ENCODE measurements around the gene MRPS7. TPM values are rescaled to one million over a fixed set of nuclear protein-coding genes. Genes with fewer than 3 reads are reported as not detected.

Gene MRPS7
- total and polyA plus RNA-seq, 9 donors, result 19.6 to 46.4 (median 34.3) TPM

DNA sequence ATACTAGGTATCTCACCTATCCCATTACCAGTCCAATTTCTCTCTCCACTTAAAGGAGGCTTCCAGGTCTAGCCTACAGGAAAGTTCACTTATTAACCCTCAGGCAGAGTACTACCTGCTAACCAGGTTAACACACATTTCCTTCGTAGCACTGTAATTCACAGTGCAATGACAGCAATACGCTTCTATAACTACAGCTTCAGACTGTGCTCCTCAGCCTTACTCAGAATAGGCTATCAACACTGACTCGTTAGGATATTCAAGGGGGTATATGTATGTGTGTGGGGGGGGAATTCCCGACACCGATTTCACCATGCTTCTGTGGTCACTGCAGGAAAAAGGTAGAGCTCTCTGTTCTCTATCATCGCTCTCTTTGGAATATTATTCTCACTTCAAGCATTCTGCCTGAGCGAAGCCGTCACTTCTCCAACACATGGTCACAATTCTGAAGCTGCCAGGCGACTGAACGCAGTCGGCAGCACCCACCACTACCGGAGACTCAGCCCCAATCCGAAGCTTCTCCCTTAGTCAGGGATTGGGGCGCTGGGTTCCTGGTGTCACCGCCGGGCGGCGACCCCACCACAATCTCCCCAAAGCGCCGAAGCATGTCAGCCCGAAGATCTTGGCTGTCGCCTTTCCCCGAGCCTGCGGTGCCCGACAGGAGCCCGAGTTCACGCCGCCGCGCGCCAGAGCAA is 891 bp upstream of the MRPS7 start:
- H3K27ac ChIP-seq, result peak overlapping the region; percentile 94 to 98
- no peaks in the 10 kb centered on the region for H3K36me3 ChIP-seq
- WGBS, 3 donors, result 1 to 3% (median 1%) methylated on average over 25 to 31 of the region's 31 CpGs
- intact Hi-C loops (cut with DNase I), result no loop called here
- peak overlapping the region; percentile 91 for H3K4me3 ChIP-seq
- no peaks in the 10 kb centered on the region for H3K9me3 ChIP-seq
- no peak for DNase-seq
- no peaks in the 10 kb centered on the region for H3K27me3 ChIP-seq
- TF ChIP-seq POLR2A (IDR thresholded peaks at IDR 0.05) (no peak), EP300 (IDR thresholded peaks at IDR 0.05) (no peak)
- TF ChIP-seq, protein P1, sequence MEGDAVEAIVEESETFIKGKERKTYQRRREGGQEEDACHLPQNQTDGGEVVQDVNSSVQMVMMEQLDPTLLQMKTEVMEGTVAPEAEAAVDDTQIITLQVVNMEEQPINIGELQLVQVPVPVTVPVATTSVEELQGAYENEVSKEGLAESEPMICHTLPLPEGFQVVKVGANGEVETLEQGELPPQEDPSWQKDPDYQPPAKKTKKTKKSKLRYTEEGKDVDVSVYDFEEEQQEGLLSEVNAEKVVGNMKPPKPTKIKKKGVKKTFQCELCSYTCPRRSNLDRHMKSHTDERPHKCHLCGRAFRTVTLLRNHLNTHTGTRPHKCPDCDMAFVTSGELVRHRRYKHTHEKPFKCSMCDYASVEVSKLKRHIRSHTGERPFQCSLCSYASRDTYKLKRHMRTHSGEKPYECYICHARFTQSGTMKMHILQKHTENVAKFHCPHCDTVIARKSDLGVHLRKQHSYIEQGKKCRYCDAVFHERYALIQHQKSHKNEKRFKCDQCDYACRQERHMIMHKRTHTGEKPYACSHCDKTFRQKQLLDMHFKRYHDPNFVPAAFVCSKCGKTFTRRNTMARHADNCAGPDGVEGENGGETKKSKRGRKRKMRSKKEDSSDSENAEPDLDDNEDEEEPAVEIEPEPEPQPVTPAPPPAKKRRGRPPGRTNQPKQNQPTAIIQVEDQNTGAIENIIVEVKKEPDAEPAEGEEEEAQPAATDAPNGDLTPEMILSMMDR (IDR thresholded peaks at IDR 0.05), result no peak
- H3K4me1 ChIP-seq (ENCODE audit: insufficient read depth), result peaks cover 6% of the 10 kb centered on the region

DNA sequence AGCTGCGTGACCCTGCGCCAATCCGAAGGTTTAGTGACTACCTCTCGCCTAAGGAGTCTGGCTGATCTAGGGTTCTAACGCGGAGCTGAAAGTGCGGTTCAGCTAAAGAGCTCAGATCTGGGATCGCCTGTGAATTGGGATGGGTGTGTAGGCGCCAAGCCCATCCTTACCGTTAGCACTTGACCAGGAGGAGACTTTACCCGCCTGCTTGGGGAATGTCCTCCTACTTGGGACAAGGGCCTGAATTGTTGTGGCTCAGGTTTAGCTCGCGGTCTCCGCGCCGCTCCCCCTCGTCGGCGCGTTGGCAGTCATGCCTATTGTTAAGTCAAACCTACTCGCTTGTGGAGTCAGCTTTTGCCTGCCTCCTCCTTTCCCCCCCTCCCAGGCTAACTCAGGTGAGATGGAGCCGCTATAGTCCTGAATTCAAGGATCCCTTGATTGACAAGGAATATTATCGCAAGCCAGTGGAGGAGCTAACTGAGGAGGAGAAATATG is 480 bp downstream of the MRPS7 start:
- no peak for DNase-seq
- Histone ChIP-seq H3K36me3 (no peaks in the 10 kb centered on the region), H3K27ac (peak overlapping the region; percentile 94 to 98), H3K4me1 (ENCODE audit: insufficient read depth) (peaks cover 6% of the 10 kb centered on the region), H3K27me3 (no peaks in the 10 kb centered on the region), H3K4me3 (peak overlapping the region; percentile 91), H3K9me3 (no peaks in the 10 kb centered on the region)
- 1 to 2% (median 1%) methylated on average over 23 of the region's 23 CpGs for WGBS, 3 donors
- TF ChIP-seq EP300 (IDR thresholded peaks at IDR 0.05) (no peak), POLR2A (IDR thresholded peaks at IDR 0.05) (no peak)
- TF ChIP-seq, protein P1 (IDR thresholded peaks at IDR 0.05), result no peak
- intact Hi-C loops (cut with DNase I), result no loop called here

DNA sequence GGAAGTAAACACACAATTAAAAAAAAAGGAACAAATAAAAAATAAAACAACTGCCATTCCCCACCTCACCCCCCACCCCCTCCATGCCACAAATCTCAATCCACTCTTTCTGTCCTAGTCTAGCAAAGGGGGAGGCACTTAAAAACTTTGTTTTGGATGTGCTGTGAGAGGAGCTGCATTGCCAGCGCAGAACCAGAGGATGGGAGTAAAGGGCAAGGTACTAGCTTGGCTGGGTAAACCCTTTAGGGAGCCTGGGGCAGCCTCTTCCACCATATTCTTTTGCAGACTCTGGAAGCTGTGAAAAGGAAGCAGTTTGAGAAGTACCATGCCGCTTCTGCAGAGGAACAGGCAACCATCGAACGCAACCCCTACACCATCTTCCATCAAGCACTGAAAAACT is 1.4 kb downstream of the MRPS7 start:
- H3K27me3 ChIP-seq, result no peaks in the 10 kb centered on the region
- no peaks in the 10 kb centered on the region for H3K36me3 ChIP-seq
- WGBS, 3 donors, result 92 to 95% (median 95%) methylated on average over 4 of the region's 4 CpGs
- no peak for TF ChIP-seq POLR2A (IDR thresholded peaks at IDR 0.05)
- TF ChIP-seq, protein P1 (IDR thresholded peaks at IDR 0.05), result no peak
- no peak for TF ChIP-seq EP300 (IDR thresholded peaks at IDR 0.05)
- DNase-seq, result no peak
- H3K9me3 ChIP-seq, result no peaks in the 10 kb centered on the region
- intact Hi-C loops (cut with DNase I), result no loop called here
- no peak overlapping the region for H3K4me3 ChIP-seq
- peaks cover 6% of the 10 kb centered on the region for H3K4me1 ChIP-seq (ENCODE audit: insufficient read depth)
- no peak overlapping the region for H3K27ac ChIP-seq

DNA sequence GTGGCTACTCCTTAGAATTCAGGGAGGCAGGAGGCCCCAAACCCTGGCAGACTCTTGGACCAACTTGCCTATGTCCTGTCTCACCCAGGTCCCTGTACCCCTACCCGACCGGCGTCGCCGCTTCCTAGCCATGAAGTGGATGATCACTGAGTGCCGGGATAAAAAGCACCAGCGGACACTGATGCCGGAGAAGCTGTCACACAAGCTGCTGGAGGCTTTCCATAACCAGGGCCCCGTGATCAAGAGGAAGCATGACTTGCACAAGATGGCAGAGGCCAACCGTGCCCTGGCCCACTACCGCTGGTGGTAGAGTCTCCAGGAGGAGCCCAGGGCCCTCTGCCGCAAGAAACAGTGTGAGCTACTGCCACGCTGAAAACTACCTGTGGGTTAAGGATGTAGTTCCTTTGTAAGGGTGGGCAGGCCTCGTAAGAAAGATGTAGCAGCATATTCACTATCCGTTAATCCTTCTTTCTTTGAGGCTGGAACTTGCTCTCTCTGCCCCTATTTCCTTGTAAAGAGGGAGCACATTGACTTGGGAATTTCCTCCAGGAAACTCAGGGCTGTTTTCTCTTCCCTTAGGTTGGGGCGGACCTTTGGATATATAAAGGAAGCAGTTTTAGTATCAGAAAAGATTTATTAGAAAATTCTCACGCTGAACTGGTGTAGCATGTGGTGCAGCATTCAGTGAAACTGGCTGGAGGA is 4.1 kb downstream of the MRPS7 start:
- H3K27ac ChIP-seq, result no peak overlapping the region
- 85 to 88% (median 88%) methylated on average over 17 of the region's 17 CpGs for WGBS, 3 donors
- DNase-seq, result no peak
- H3K4me1 ChIP-seq (ENCODE audit: insufficient read depth), result peaks cover 3% of the 10 kb centered on the region
- no peaks in the 10 kb centered on the region for H3K27me3 ChIP-seq
- intact Hi-C loops (cut with DNase I), result no loop called here
- no peaks in the 10 kb centered on the region for H3K36me3 ChIP-seq
- TF ChIP-seq, protein P1 (IDR thresholded peaks at IDR 0.05), result no peak
- no peak for TF ChIP-seq POLR2A (IDR thresholded peaks at IDR 0.05)
- TF ChIP-seq EP300 (IDR thresholded peaks at IDR 0.05), result no peak
- H3K4me3 ChIP-seq, result no peak overlapping the region
- H3K9me3 ChIP-seq, result no peaks in the 10 kb centered on the region

Data from ovary (tissue), 9 donors.